ENCODE measurements around the gene DNM3.

DNA sequence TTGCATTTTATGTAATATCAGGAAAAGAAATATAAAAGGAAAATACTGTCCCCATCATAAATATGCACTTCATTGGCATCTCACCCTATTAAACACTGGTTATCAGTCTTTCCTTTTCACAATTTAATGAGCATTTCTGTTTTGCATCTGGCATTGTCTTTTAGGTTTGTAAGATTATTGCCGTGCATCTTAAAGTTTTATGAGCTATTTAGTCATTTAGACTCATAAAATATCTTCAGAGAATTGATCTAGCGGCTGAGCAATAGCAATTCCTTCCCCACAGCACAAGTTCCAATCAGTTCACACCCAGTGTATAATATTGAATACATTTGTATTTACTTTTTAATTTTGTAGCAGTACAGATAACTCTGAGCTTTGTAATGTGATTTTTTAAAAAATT lies 466.8 kb downstream of the DNM3 start:
- TF ChIP-seq CTCF (IDR thresholded peaks at IDR 0.05) (no peak), POLR2A (IDR thresholded peaks at IDR 0.05) (no peak)

All from adrenal gland (tissue), 5 donors.